PC-9 (cell line): ENCODE measurements around the gene FAM171A2. TPM values are rescaled to one million over a fixed set of nuclear protein-coding genes. Genes with fewer than 3 reads are reported as not detected.

ENCODE experiments used
- BruUV-seq: library from RNA; stranded (reverse); fragments of 400-500 nt; replicated peaks from 2 replicates; lab custom pipeline; 2021; lab: Mats Ljungman, UMichigan
- CTCF ChIA-PET: fragments of 300-600 bp; sonication (Branson Sonifier 250); formaldehyde crosslinking; loops from one replicate; lab custom pipeline; 2022; ENCODE audit warnings: antibody characterized with exemption; lab: Charles Lee
- POLR2A ChIA-PET: fragments of 300-600 bp; sonication (Branson Sonifier 250); formaldehyde crosslinking; loops from one replicate; lab custom pipeline; 2022; ENCODE audit warnings: antibody characterized with exemption; ENCODE audit not compliant: unreplicated experiment; lab: Charles Lee
- DNase-seq, 2 experiments: peaks; one replicate each; pipeline versions ENCODE4 v3.0.0 to v3.0.0-alpha.2; 2015 to 2022; ENCODE audit warnings: mixed read lengths in 1 of 2
- H2AFZ ChIP-seq: fragments of 200-600 bp; sonication (generic); 2 replicates; pipeline ENCODE4 v1.8.1; 2017; ENCODE audit warnings: antibody characterized with exemption
- H3F3A ChIP-seq: fragments of 200-600 bp; sonication (generic); 2 replicates; pipeline ENCODE4 v1.8.1; 2017; ENCODE audit warnings: antibody characterized with exemption, mild to moderate bottlenecking, low read depth; ENCODE audit not compliant: insufficient read depth
- H3K27ac ChIP-seq: fragments of 200-600 bp; sonication (generic); 2 replicates; pipeline ENCODE4 v1.6.1; 2016; ENCODE audit warnings: mixed run types
- H3K27me3 ChIP-seq: fragments of 200-600 bp; sonication (generic); 2 replicates; pipeline ENCODE4 v1.6.1; 2016; ENCODE audit warnings: low read depth, mixed run types; ENCODE audit not compliant: insufficient read depth
- H3K36me3 ChIP-seq: fragments of 200-600 bp; sonication (generic); 2 replicates; pipeline ENCODE4 v1.6.1; 2016; ENCODE audit warnings: low read depth, mixed run types
- H3K4me1 ChIP-seq: fragments of 200-600 bp; sonication (generic); replicated peaks from 2 replicates; pipeline ENCODE4 v1.6.1; 2016; ENCODE audit warnings: mixed run types; ENCODE audit not compliant: insufficient read depth
- H3K4me2 ChIP-seq: fragments of 200-600 bp; sonication (generic); 2 replicates; pipeline ENCODE4 v1.6.1; 2017; ENCODE audit warnings: mixed run types
- H3K4me3 ChIP-seq: fragments of 200-600 bp; sonication (generic); 2 replicates; pipeline ENCODE4 v1.6.1; 2016; ENCODE audit warnings: mixed run types
- H3K79me2 ChIP-seq: fragments of 200-600 bp; sonication (generic); 2 replicates; pipeline ENCODE4 v1.6.1; 2017; ENCODE audit warnings: low read depth, mixed run types
- H3K9me2 ChIP-seq: fragments of 200-600 bp; sonication (generic); 2 replicates; pipeline ENCODE4 v1.8.1; 2017; ENCODE audit warnings: mild to moderate bottlenecking; ENCODE audit not compliant: insufficient read depth
- H3K9me3 ChIP-seq: fragments of 200-600 bp; sonication (generic); 2 replicates; pipeline ENCODE4 v1.8.1; 2016; ENCODE audit warnings: low read depth; ENCODE audit not compliant: insufficient read depth
- H4K20me1 ChIP-seq: fragments of 200-600 bp; sonication (generic); 2 replicates; pipeline ENCODE4 v1.8.1; 2017; ENCODE audit not compliant: insufficient read depth
- CTCF ChIP-seq: fragments of 200-600 bp; sonication (generic); conservative IDR thresholded peaks from 2 replicates; pipeline ENCODE4 v1.6.1; 2017; ENCODE audit warnings: mixed run types, antibody characterized with exemption, mild to moderate bottlenecking, moderate library complexity
- EZH2 ChIP-seq: fragments of 200-600 bp; sonication (generic); IDR thresholded peaks from 2 replicates; pipeline ENCODE4 v1.8.0; 2017; ENCODE audit warnings: antibody characterized with exemption, low read depth
- intact Hi-C: fragments of 100-400 bp; cut with micrococcal nuclease; formaldehyde crosslinking; loops from one replicate; pipeline ENCODE4 v1.10.0; 2022; ENCODE audit not compliant: unreplicated experiment
- total RNA-seq: library from RNA; stranded (reverse); gene quantifications from 2 replicates; pipeline ENCODE4 v1.2.3, GENCODE V29; 2021

Gene FAM171A2
- total RNA-seq, 1 experiment from 2014 or later = 8.3 TPM

- peaks cover 28% of the 10 kb centered on the region for H3K79me2 ChIP-seq
- no peaks in the 10 kb centered on the region for H3K9me3 ChIP-seq
- H3K4me2 ChIP-seq = no peak overlapping the region
- peaks cover 33% of the 10 kb centered on the region; the same call in 1 of the 2 replicates for H3F3A ChIP-seq
- no peak for TF ChIP-seq EZH2
- TF ChIP-seq CTCF = no peak
- POLR2A ChIA-PET = no interaction called here
- no peaks in the 10 kb centered on the region for H3K9me2 ChIP-seq
- BruUV-seq = no TSS peak
- H3K36me3 ChIP-seq = no peaks in the 10 kb centered on the region
- CTCF ChIA-PET = no interaction called here
- no peak for DNase-seq
- intact Hi-C loops = no loop called here
- no peaks in the 10 kb centered on the region for H3K4me1 ChIP-seq
- no peaks in the 10 kb centered on the region for H4K20me1 ChIP-seq
- no peak overlapping the region for H3K27ac ChIP-seq
- H3K27me3 ChIP-seq = no peaks in the 10 kb centered on the region
- H2AFZ ChIP-seq = no peak overlapping the region
- no peak overlapping the region for H3K4me3 ChIP-seq
These were observed 42.2 kb downstream of the FAM171A2 start for GRCh38 chr17:44321246-44322120.

- TF ChIP-seq CTCF (no peak), EZH2 (no peak)
- H3K36me3 ChIP-seq = no peaks in the 10 kb centered on the region
- no peak overlapping the region for H3K27ac ChIP-seq
- no peaks in the 10 kb centered on the region for H3K9me2 ChIP-seq
- H3K27me3 ChIP-seq = no peaks in the 10 kb centered on the region
- H3K9me3 ChIP-seq = no peaks in the 10 kb centered on the region
- no peaks in the 10 kb centered on the region for H4K20me1 ChIP-seq
- BruUV-seq = no TSS peak
- no peaks in the 10 kb centered on the region for H3K4me1 ChIP-seq
- H3F3A ChIP-seq = peaks cover 20% of the 10 kb centered on the region; the same call in 1 of the 2 replicates
- DNase-seq = no peak
- ChIA-PET CTCF (no interaction called here), POLR2A (no interaction called here)
- H3K4me3 ChIP-seq = no peak overlapping the region
- peaks cover 23% of the 10 kb centered on the region for H3K79me2 ChIP-seq
- no peak overlapping the region for H2AFZ ChIP-seq
- H3K4me2 ChIP-seq = no peak overlapping the region
- intact Hi-C loops = no loop called here
These were observed 43.6 kb downstream of the FAM171A2 start for GRCh38 chr17:44320066-44320465.

- no peaks in the 10 kb centered on the region for H3K9me2 ChIP-seq
- H3K27me3 ChIP-seq = no peaks in the 10 kb centered on the region
- no peak overlapping the region for H3K4me2 ChIP-seq
- POLR2A ChIA-PET = no interaction called here
- no TSS peak for BruUV-seq
- H3K79me2 ChIP-seq = peaks cover 10% of the 10 kb centered on the region; the same call in 1 of the 2 replicates
- no peak for TF ChIP-seq EZH2
- no peak for TF ChIP-seq CTCF
- no peak overlapping the region for H3K27ac ChIP-seq
- no peak for DNase-seq
- no peak overlapping the region for H3K4me3 ChIP-seq
- H3K4me1 ChIP-seq = no peaks in the 10 kb centered on the region
- H2AFZ ChIP-seq = no peak overlapping the region
- H3F3A ChIP-seq = peaks cover 17% of the 10 kb centered on the region; the same call in 1 of the 2 replicates
- no peaks in the 10 kb centered on the region for H3K9me3 ChIP-seq
- CTCF ChIA-PET = interaction anchor here (0.6 kb wide), 1 partner anchor 8 kb away, joined by 3 read pairs; no protein-coding TSS in a partner anchor
- intact Hi-C loops = no loop called here
- H3K36me3 ChIP-seq = no peaks in the 10 kb centered on the region
- H4K20me1 ChIP-seq = no peaks in the 10 kb centered on the region
These were observed 45.4 kb downstream of the FAM171A2 start for GRCh38 chr17:44318077-44318892.
